Thyroid gland (tissue), 4 donors: ENCODE results near the gene SLC8A2. TPM values are rescaled to one million over a fixed set of nuclear protein-coding genes. Genes with fewer than 3 reads are reported as not detected.
A peak's percentile ranks its signal among the peaks of the same experiment; 100 is the strongest.

Experiments used
- DNase-seq, 2 donors: peaks; one replicate each; pipeline ENCODE4 v3.0.0-alpha.2; 2019
- H3K27ac ChIP-seq, 3 donors: fragments of 200-600 bp; sonication (generic); 1 replicate in 2 of 3; 2 replicates in 1 of 3; pipeline ENCODE4 v1.5.1; 2016 to 2019; ENCODE audit warnings: mild to moderate bottlenecking in 1 of 3, moderate library complexity in 1 of 3
- H3K27me3 ChIP-seq: fragments of 200-600 bp; sonication (generic); one replicate; pipeline ENCODE4 v1.5.1; 2019
- H3K36me3 ChIP-seq, 2 donors: fragments of 200-600 bp; sonication (generic); one replicate each; pipeline ENCODE4 v1.5.1; 2016 to 2019
- H3K4me1 ChIP-seq, 2 donors: fragments of 200-600 bp; sonication (generic); one replicate each; pipeline ENCODE4 v1.5.1; 2017 to 2019
- H3K4me3 ChIP-seq, 3 donors: fragments of 200-600 bp; sonication (generic); replicated peaks in 1 of 3; 1 replicate in 2 of 3; 2 replicates in 1 of 3; pipeline ENCODE4 v1.5.1; 2016; ENCODE audit warnings: mild to moderate bottlenecking in 1 of 3
- H3K9me3 ChIP-seq: fragments of 200-600 bp; sonication (generic); one replicate; pipeline ENCODE4 v1.5.1; 2017
- POLR2A ChIP-seq, 2 donors: fragments of 450-650 bp; IDR thresholded peaks; one replicate each; pipeline ENCODE4 v1.6.1; 2017; ENCODE audit warnings: antibody characterized with exemption in 2 of 2, mild to moderate bottlenecking in 2 of 2, moderate library complexity in 1 of 2
- WGBS, 2 donors: methylation state at CpG; one replicate each; pipeline ENCODE4 v1.1.5; 2017; 5-methylcytosine and 5-hydroxymethylcytosine counted together
- intact Hi-C: fragments of 100-400 bp; cut with DNase I; formaldehyde crosslinking; loops from one replicate; pipeline ENCODE4 v1.15.1; 2023
- total RNA-seq, 4 donors: library from RNA; depleted of rRNA; stranded (reverse); fragments of >200 nt; gene quantifications; one replicate each; pipeline ENCODE4 v1.2.3, GENCODE V29; 2016
- TF ChIP-seq, protein P1 (sequence below), 6 experiments: fragments of 200-600 bp in 3 of 6; fragments of 450-650 bp in 3 of 6; sonication (generic) in 3 of 6; IDR thresholded peaks; one replicate each; pipeline ENCODE4 v1.5.1; 2016 to 2019; ENCODE audit warnings: antibody characterized with exemption in 6 of 6, mild to moderate bottlenecking in 2 of 6, inconsistent platforms in 1 of 6, moderate library complexity in 1 of 6

The SLC8A2 gene
- total RNA-seq: under 1 TPM in 2 of 4 donors, not detected in 2; 0.29 to 0.59 TPM

- peaks cover 11% of the 10 kb centered on the region for H3K27me3 ChIP-seq
- intact Hi-C loops: no loop called here
- no peaks in the 10 kb centered on the region for H3K36me3 ChIP-seq
- H3K4me1 ChIP-seq: peaks cover 0 to 7% of the 10 kb centered on the region in 2 donors
- no peaks in the 10 kb centered on the region for H3K9me3 ChIP-seq
- DNase-seq: peak in 1 of 2 donors; percentile 27
- 5% methylated on average over 18 to 23 of the region's 29 CpGs for WGBS, 2 donors
- no peak within 1 kb of the TSS for H3K4me3 ChIP-seq
- H3K27ac ChIP-seq: no peak within 1 kb of the TSS
- TF ChIP-seq POLR2A (IDR thresholded peaks at IDR 0.05): no peak
- TF ChIP-seq, protein P1, sequence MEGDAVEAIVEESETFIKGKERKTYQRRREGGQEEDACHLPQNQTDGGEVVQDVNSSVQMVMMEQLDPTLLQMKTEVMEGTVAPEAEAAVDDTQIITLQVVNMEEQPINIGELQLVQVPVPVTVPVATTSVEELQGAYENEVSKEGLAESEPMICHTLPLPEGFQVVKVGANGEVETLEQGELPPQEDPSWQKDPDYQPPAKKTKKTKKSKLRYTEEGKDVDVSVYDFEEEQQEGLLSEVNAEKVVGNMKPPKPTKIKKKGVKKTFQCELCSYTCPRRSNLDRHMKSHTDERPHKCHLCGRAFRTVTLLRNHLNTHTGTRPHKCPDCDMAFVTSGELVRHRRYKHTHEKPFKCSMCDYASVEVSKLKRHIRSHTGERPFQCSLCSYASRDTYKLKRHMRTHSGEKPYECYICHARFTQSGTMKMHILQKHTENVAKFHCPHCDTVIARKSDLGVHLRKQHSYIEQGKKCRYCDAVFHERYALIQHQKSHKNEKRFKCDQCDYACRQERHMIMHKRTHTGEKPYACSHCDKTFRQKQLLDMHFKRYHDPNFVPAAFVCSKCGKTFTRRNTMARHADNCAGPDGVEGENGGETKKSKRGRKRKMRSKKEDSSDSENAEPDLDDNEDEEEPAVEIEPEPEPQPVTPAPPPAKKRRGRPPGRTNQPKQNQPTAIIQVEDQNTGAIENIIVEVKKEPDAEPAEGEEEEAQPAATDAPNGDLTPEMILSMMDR (IDR thresholded peaks at IDR 0.05): no peak
These were observed at the start of gene SLC8A2 for GRCh38 chr19:47471733-47472457. Gene SLC8A2 (minus strand): TSS chr19:47471893. CDS start chr19:47466403, 5,490 bp downstream.

GRCh38 chr19:47520839-47521238, 49.1 kb upstream of the SLC8A2 start:
- Histone ChIP-seq H3K36me3 (no peaks in the 10 kb centered on the region), H3K27me3 (no peaks in the 10 kb centered on the region), H3K27ac (no peak overlapping the region), H3K4me1 (peaks cover 12 to 23% of the 10 kb centered on the region in 2 donors), H3K4me3 (no peak overlapping the region), H3K9me3 (no peaks in the 10 kb centered on the region)
- intact Hi-C loops: no loop called here
- no peak for DNase-seq
- no peak for TF ChIP-seq POLR2A (IDR thresholded peaks at IDR 0.05)
- TF ChIP-seq, protein P1 (IDR thresholded peaks at IDR 0.05): no peak
- 77 to 81% methylated on average over 6 of the region's 6 CpGs for WGBS, 2 donors

DNA sequence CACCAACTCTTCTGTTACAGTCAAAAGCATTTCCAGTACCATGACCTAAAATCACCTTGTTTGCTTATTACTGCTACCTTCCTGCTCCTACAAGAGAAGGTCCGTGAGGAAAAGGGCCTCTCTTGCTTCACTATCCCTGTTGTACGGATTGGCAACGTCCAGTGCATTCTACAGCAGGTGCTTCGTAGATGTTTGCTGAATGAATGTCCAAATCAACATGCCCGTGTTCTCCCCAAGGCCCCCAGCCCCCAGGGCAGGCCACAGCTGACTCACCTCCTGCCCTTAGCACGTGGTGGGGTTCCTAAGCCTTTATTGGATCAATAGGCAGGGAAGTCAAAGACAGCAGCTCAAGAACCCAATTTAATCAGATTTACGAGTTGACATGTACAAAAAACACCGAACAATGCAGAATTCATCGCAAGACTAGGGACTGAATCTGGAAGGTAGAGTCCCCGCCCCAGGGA, 48.7 kb upstream of the SLC8A2 start:
- 85 to 90% methylated on average over 10 of the region's 10 CpGs for WGBS, 2 donors

GRCh38 chr19:47518854-47519253, 47.2 kb upstream of the SLC8A2 start:
- H3K4me1 ChIP-seq: peaks cover 13 to 19% of the 10 kb centered on the region in 2 donors
- H3K9me3 ChIP-seq: no peaks in the 10 kb centered on the region
- no peak overlapping the region for H3K27ac ChIP-seq
- TF ChIP-seq, protein P1 (IDR thresholded peaks at IDR 0.05): no peak
- TF ChIP-seq POLR2A (IDR thresholded peaks at IDR 0.05): no peak
- no peaks in the 10 kb centered on the region for H3K36me3 ChIP-seq
- no peak for DNase-seq
- H3K27me3 ChIP-seq: no peaks in the 10 kb centered on the region
- WGBS, 2 donors: 86 to 90% methylated on average over 9 of the region's 9 CpGs
- intact Hi-C loops: loop anchor here (10.0 kb wide), 1 partner anchor 84 kb away; no protein-coding TSS in a partner anchor
- H3K4me3 ChIP-seq: no peak overlapping the region

More for the DNA sequence above, 48.7 kb upstream of the SLC8A2 start:
- H3K27ac ChIP-seq: no peak overlapping the region
- H3K27me3 ChIP-seq: no peaks in the 10 kb centered on the region
- H3K9me3 ChIP-seq: no peaks in the 10 kb centered on the region
- intact Hi-C loops: no loop called here
- H3K36me3 ChIP-seq: no peaks in the 10 kb centered on the region
- TF ChIP-seq, protein P1 (IDR thresholded peaks at IDR 0.05): no peak
- TF ChIP-seq POLR2A (IDR thresholded peaks at IDR 0.05): no peak
- H3K4me3 ChIP-seq: no peak overlapping the region
- no peak for DNase-seq
- peaks cover 16 to 26% of the 10 kb centered on the region in 2 donors for H3K4me1 ChIP-seq

DNA sequence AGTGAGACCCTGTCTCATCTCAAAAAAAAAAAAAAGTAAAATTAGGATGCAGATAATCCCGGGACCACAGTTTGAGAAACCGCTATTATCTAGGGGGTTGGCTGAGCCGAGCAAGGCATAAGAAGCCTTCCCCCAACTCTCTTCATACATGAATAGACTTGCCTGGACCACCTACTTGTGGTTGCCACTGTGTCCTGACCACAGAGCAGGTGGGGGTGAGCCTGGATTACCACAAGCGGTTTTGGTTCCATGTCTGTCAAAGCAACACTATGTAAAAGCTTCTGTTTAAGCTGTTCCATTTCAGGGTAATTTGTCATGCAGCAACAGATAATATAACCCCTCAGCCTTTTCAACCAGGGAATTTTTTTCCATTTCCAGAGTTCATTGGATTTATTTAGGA, 46.4 kb upstream of the SLC8A2 start:
- Histone ChIP-seq H3K4me1 (peaks cover 16 to 20% of the 10 kb centered on the region in 2 donors), H3K36me3 (no peaks in the 10 kb centered on the region), H3K27me3 (no peaks in the 10 kb centered on the region), H3K4me3 (no peak overlapping the region), H3K9me3 (no peaks in the 10 kb centered on the region), H3K27ac (no peak overlapping the region)
- TF ChIP-seq, protein P1 (IDR thresholded peaks at IDR 0.05): no peak
- TF ChIP-seq POLR2A (IDR thresholded peaks at IDR 0.05): no peak
- 67 to 70% methylated on average over 4 of the region's 4 CpGs for WGBS, 2 donors
- DNase-seq: no peak
- intact Hi-C loops: loop anchor here (10.0 kb wide), 1 partner anchor 83 kb away; no protein-coding TSS in a partner anchor
